H9 (cell line): ENCODE measurements around the gene C1QTNF9. TPM values are rescaled to one million over a fixed set of nuclear protein-coding genes. Genes with fewer than 3 reads are reported as not detected.

Source experiments
- DNase-seq: peaks from one replicate; pipeline ENCODE4 v3.0.0-alpha.2; 2017
- H2AFZ ChIP-seq: one replicate; pipeline ENCODE4 v1.6.1; 2013; ENCODE audit warnings: mild to moderate bottlenecking, low read length, control low read depth, moderate library complexity
- H2AK5ac ChIP-seq: 2 replicates; pipeline ENCODE4 v1.6.1; 2013; ENCODE audit warnings: low read length, control low read depth, mixed read lengths; ENCODE audit not compliant: insufficient read length
- H2BK120ac ChIP-seq: one replicate; pipeline ENCODE4 v1.6.1; 2013; ENCODE audit warnings: low read depth, mild to moderate bottlenecking, low read length, control low read depth, inconsistent platforms; ENCODE audit not compliant: poor library complexity, severe bottlenecking
- H2BK12ac ChIP-seq: 2 replicates; pipeline ENCODE4 v1.6.1; 2013; ENCODE audit warnings: low read length, control low read depth, mixed read lengths, low read depth; ENCODE audit not compliant: insufficient read length
- H2BK15ac ChIP-seq: 2 replicates; pipeline ENCODE4 v1.6.1; 2013; ENCODE audit warnings: low read depth, low read length, control low read depth
- H2BK20ac ChIP-seq: one replicate; pipeline ENCODE4 v1.6.1; 2013; ENCODE audit warnings: low read depth, mild to moderate bottlenecking, low read length, control low read depth, inconsistent platforms; ENCODE audit not compliant: poor library complexity, severe bottlenecking
- H2BK5ac ChIP-seq: 2 replicates; pipeline ENCODE4 v1.6.1; 2013; ENCODE audit warnings: low read length, control low read depth, mixed read lengths; ENCODE audit not compliant: insufficient read length
- H3K14ac ChIP-seq: 2 replicates; pipeline ENCODE4 v1.6.1; 2013; ENCODE audit warnings: low read length, control low read depth; ENCODE audit not compliant: insufficient read depth
- H3K18ac ChIP-seq: 2 replicates; pipeline ENCODE4 v1.6.1; 2013; ENCODE audit warnings: low read depth, mild to moderate bottlenecking, mixed read lengths, low read length, control low read depth; ENCODE audit not compliant: insufficient read length
- H3K23ac ChIP-seq: 2 replicates; pipeline ENCODE4 v1.6.1; 2013; ENCODE audit warnings: low read length, control low read depth, mixed read lengths, low read depth; ENCODE audit not compliant: insufficient read length
- H3K23me2 ChIP-seq: 2 replicates; pipeline ENCODE4 v1.6.1; 2013; ENCODE audit warnings: low read depth, mild to moderate bottlenecking, mixed read lengths, low read length, control low read depth; ENCODE audit not compliant: insufficient read length, poor library complexity, severe bottlenecking
- H3K27ac ChIP-seq: 2 replicates; pipeline ENCODE4 v1.5.1; 2013; ENCODE audit warnings: low read length, control low read depth, mixed read lengths, low read depth; ENCODE audit not compliant: insufficient read length
- H3K27me3 ChIP-seq: 2 replicates; pipeline ENCODE4 v1.6.1; 2013; ENCODE audit warnings: low read length, control low read depth, inconsistent platforms; ENCODE audit not compliant: insufficient read depth
- H3K4ac ChIP-seq: 2 replicates; pipeline ENCODE4 v1.6.1; 2013; ENCODE audit warnings: low read depth, mild to moderate bottlenecking, control low read depth, inconsistent platforms, low read length, moderate library complexity
- H3K4me1 ChIP-seq: 2 replicates; pipeline ENCODE4 v1.6.1; 2013; ENCODE audit warnings: low read length, control low read depth, inconsistent platforms; ENCODE audit not compliant: insufficient read depth
- H3K4me2 ChIP-seq: 2 replicates; pipeline ENCODE4 v1.6.1; 2013; ENCODE audit warnings: low read length, control low read depth, mixed read lengths; ENCODE audit not compliant: insufficient read length, insufficient read depth
- H3K56ac ChIP-seq: 2 replicates; pipeline ENCODE4 v1.6.1; 2013; ENCODE audit warnings: low read depth, mild to moderate bottlenecking, mixed read lengths, low read length, control low read depth; ENCODE audit not compliant: insufficient read length
- H3K79me1 ChIP-seq: 2 replicates; pipeline ENCODE4 v1.6.1; 2013; ENCODE audit warnings: low read depth, mild to moderate bottlenecking, moderate library complexity, low read length, control low read depth, inconsistent platforms; ENCODE audit not compliant: insufficient read depth, poor library complexity, severe bottlenecking
- H3K79me2 ChIP-seq: 2 replicates; pipeline ENCODE4 v1.6.1; 2013; ENCODE audit warnings: low read length, control low read depth, inconsistent platforms; ENCODE audit not compliant: insufficient read depth
- H3K9ac ChIP-seq: 2 replicates; pipeline ENCODE4 v1.6.1; 2013; ENCODE audit warnings: low read length, control low read depth, mixed read lengths; ENCODE audit not compliant: insufficient read length; ENCODE audit errors: extremely low read depth
- H3K9me3 ChIP-seq: one replicate; pipeline ENCODE4 v1.6.1; 2013; ENCODE audit warnings: low read depth, low read length, inconsistent platforms; ENCODE audit not compliant: control insufficient read depth
- H3T11ph ChIP-seq: one replicate; pipeline ENCODE4 v1.6.1; 2013; ENCODE audit warnings: mild to moderate bottlenecking, low read length, control low read depth, inconsistent platforms
- H4K20me1 ChIP-seq: one replicate; pipeline ENCODE4 v1.6.1; 2013; ENCODE audit not compliant: control insufficient read depth, insufficient read length, insufficient read depth
- H4K5ac ChIP-seq: 2 replicates; pipeline ENCODE4 v1.6.1; 2013; ENCODE audit warnings: low read depth, mild to moderate bottlenecking, mixed read lengths, low read length, control low read depth; ENCODE audit not compliant: insufficient read length
- H4K8ac ChIP-seq: replicated peaks from 2 replicates; pipeline ENCODE4 v1.6.1; 2013; ENCODE audit warnings: low read length, control low read depth, mixed read lengths, low read depth; ENCODE audit not compliant: insufficient read length
- H4K91ac ChIP-seq: 2 replicates; pipeline ENCODE4 v1.6.1; 2013; ENCODE audit warnings: low read depth, mild to moderate bottlenecking, moderate library complexity, mixed read lengths, low read length, control low read depth; ENCODE audit not compliant: insufficient read length
- H3K27ac Mint-ChIP-seq, 3 experiments: 2 replicates in 2 of 3; 3 replicates in 1 of 3; pipeline ENCODE4 v1.8.0; 2020 to 2021; ENCODE audit warnings: mixed read lengths in 3 of 3, mild to moderate bottlenecking in 1 of 3, moderate library complexity in 1 of 3
- H3K27me3 Mint-ChIP-seq: 2 replicates; pipeline ENCODE4 v1.8.0; 2021; ENCODE audit warnings: low read depth, mild to moderate bottlenecking, moderate library complexity, mixed read lengths
- H3K36me3 Mint-ChIP-seq, 3 experiments: 2 replicates in 2 of 3; 3 replicates in 1 of 3; pipeline ENCODE4 v1.8.0; 2020 to 2021; ENCODE audit warnings: low read depth in 3 of 3, mixed read lengths in 3 of 3; ENCODE audit not compliant: insufficient read depth in 1 of 3
- H3K4me1 Mint-ChIP-seq, 2 experiments: 2 replicates each; pipeline ENCODE4 v1.8.0; 2020; ENCODE audit warnings: mixed read lengths in 2 of 2
- H3K4me3 Mint-ChIP-seq, 2 experiments: 2 replicates in 1 of 2; 3 replicates in 1 of 2; pipeline ENCODE4 v1.8.0; 2020 to 2021; ENCODE audit warnings: mild to moderate bottlenecking in 2 of 2, mixed read lengths in 2 of 2, moderate library complexity in 1 of 2
- H3K9me3 Mint-ChIP-seq, 2 experiments: 2 replicates in 1 of 2; 3 replicates in 1 of 2; pipeline ENCODE4 v1.8.0; 2020; ENCODE audit warnings: mild to moderate bottlenecking in 2 of 2, mixed read lengths in 2 of 2, moderate library complexity in 1 of 2
- WGBS: extraction: QIAGEN DNeasy Blood & Tissue Kit; methylation state at CpG from one replicate; pipeline ENCODE4 v1.1.7; 2013; ENCODE audit warnings: missing lambda C conversion rate, low lambda C conversion rate, mixed read lengths; ENCODE audit not compliant: insufficient read length; ENCODE audit errors: extremely low coverage; 5-methylcytosine and 5-hydroxymethylcytosine counted together
- total RNA-seq: library from RNA; stranded (reverse); gene quantifications from 2 replicates; pipeline ENCODE4 v1.2.1, GENCODE V29; 2021
- TF ChIP-seq, protein P1 (sequence below): fragments of 200-600 bp; sonication (generic); conservative IDR thresholded peaks from 3 replicates; pipeline ENCODE4 v1.8.0; 2021; ENCODE audit warnings: antibody characterized with exemption, mild to moderate bottlenecking

The C1QTNF9 gene
- total RNA-seq, 1 experiment from 2014 or later: not detected

- H2BK5ac ChIP-seq: no peak overlapping the region
- no peaks in the 10 kb centered on the region for H3K27me3 ChIP-seq
- H3K79me1 ChIP-seq: no peaks in the 10 kb centered on the region
- H4K5ac ChIP-seq: no peak overlapping the region
- Mint-ChIP-seq H3K36me3 (no peaks in the 10 kb centered on the region; a peak in 1 of 7 replicates), H3K27me3 (peaks cover 6% of the 10 kb centered on the region), H3K4me3 (no peak overlapping the region), H3K27ac (no peak overlapping the region), H3K9me3 (no peaks in the 10 kb centered on the region), H3K4me1 (no peaks in the 10 kb centered on the region)
- DNase-seq: no peak
- H3K56ac ChIP-seq: no peak overlapping the region
- no peaks in the 10 kb centered on the region for H4K20me1 ChIP-seq
- no peak overlapping the region for H2AFZ ChIP-seq
- WGBS: no CpG with 5 or more reads among the region's 3 CpGs
- no peak overlapping the region for H3K4me2 ChIP-seq
- no peak overlapping the region for H3K4ac ChIP-seq
- no peaks in the 10 kb centered on the region for H3K9me3 ChIP-seq
- H4K91ac ChIP-seq: no peak overlapping the region
- H3K27ac ChIP-seq: no peak overlapping the region
- no peak overlapping the region for H3K23ac ChIP-seq
- H3T11ph ChIP-seq: no peak overlapping the region
- H3K79me2 ChIP-seq: no peaks in the 10 kb centered on the region
- no peaks in the 10 kb centered on the region for H3K23me2 ChIP-seq
- TF ChIP-seq, protein P1, sequence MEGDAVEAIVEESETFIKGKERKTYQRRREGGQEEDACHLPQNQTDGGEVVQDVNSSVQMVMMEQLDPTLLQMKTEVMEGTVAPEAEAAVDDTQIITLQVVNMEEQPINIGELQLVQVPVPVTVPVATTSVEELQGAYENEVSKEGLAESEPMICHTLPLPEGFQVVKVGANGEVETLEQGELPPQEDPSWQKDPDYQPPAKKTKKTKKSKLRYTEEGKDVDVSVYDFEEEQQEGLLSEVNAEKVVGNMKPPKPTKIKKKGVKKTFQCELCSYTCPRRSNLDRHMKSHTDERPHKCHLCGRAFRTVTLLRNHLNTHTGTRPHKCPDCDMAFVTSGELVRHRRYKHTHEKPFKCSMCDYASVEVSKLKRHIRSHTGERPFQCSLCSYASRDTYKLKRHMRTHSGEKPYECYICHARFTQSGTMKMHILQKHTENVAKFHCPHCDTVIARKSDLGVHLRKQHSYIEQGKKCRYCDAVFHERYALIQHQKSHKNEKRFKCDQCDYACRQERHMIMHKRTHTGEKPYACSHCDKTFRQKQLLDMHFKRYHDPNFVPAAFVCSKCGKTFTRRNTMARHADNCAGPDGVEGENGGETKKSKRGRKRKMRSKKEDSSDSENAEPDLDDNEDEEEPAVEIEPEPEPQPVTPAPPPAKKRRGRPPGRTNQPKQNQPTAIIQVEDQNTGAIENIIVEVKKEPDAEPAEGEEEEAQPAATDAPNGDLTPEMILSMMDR: no peak
- H2BK120ac ChIP-seq: no peak overlapping the region
- no peak overlapping the region for H3K9ac ChIP-seq
- H4K8ac ChIP-seq: no peak overlapping the region
- no peak overlapping the region for H3K14ac ChIP-seq
- no peak overlapping the region for H2BK15ac ChIP-seq
- no peak overlapping the region for H3K18ac ChIP-seq
- H3K4me1 ChIP-seq: no peaks in the 10 kb centered on the region
- no peak overlapping the region for H2AK5ac ChIP-seq
- no peak overlapping the region for H2BK20ac ChIP-seq
- no peak overlapping the region for H2BK12ac ChIP-seq
These were observed 42.0 kb downstream of the C1QTNF9 start for GRCh38 chr13:24351423-24351822.
